SK-N-SH treated with all-trans-retinoic acid at 6 μM for 48 hours (cell line): ENCODE measurements around the gene LRRC37A.
A peak's percentile ranks its signal among the peaks of the same experiment; 100 is the strongest.

ENCODE experiments used
- ATAC-seq: fragments of 200-7000 bp; cut with Tn5 transposase; 3 replicates; pipeline ENCODE4 v1.9.1; 2020; ENCODE audit warnings: mild to moderate bottlenecking, moderate library complexity
- ARNTL ChIP-seq: fragments of 450-650 bp; formaldehyde crosslinking; IDR thresholded peaks from 2 replicates; pipeline ENCODE4 v1.5.0; 2020; ENCODE audit warnings: low read depth, mild to moderate bottlenecking, moderate library complexity, borderline replicate concordance
- BACH2 ChIP-seq: fragments of 250-450 bp; sonication (Bioruptor Pico); IDR thresholded peaks from 2 replicates; pipeline ENCODE4 v1.9.0; 2021; ENCODE audit warnings: mild to moderate bottlenecking, borderline replicate concordance
- CREB5 ChIP-seq: fragments of 250-450 bp; sonication (Bioruptor Pico); IDR thresholded peaks from 2 replicates; pipeline ENCODE4 v1.5.1; 2020; ENCODE audit warnings: low read depth, mild to moderate bottlenecking, moderate library complexity
- CSDC2 ChIP-seq: fragments of 250-450 bp; sonication (Bioruptor Pico); IDR thresholded peaks from 2 replicates; pipeline ENCODE4 v1.5.0; 2020; ENCODE audit warnings: mild to moderate bottlenecking, moderate library complexity
- CSRNP3 ChIP-seq: fragments of 250-450 bp; sonication (Bioruptor Pico); IDR thresholded peaks from 2 replicates; pipeline ENCODE4 v1.5.1; 2021; ENCODE audit warnings: mild to moderate bottlenecking, moderate library complexity
- ESRRG ChIP-seq: fragments of 250-450 bp; sonication (Bioruptor Pico); IDR thresholded peaks from 2 replicates; pipeline ENCODE4 v1.6.1; 2021; ENCODE audit warnings: mild to moderate bottlenecking
- GLIS3 ChIP-seq: fragments of 250-450 bp; sonication (Bioruptor Pico); IDR thresholded peaks from 2 replicates; pipeline ENCODE4 v1.5.0; 2020; ENCODE audit warnings: mild to moderate bottlenecking, moderate library complexity
- ISL1 ChIP-seq: fragments of 250-450 bp; sonication (Bioruptor Pico); IDR thresholded peaks from 2 replicates; pipeline ENCODE4 v2.1.2; 2022; ENCODE audit warnings: mild to moderate bottlenecking, moderate library complexity
- OSR1 ChIP-seq: fragments of 250-450 bp; sonication (Bioruptor Pico); IDR thresholded peaks from 2 replicates; pipeline ENCODE4 v1.8.0; 2022; ENCODE audit warnings: moderate library complexity, mild to moderate bottlenecking, inconsistent platforms
- POU6F1 ChIP-seq: fragments of 250-450 bp; sonication (Bioruptor Pico); IDR thresholded peaks from 2 replicates; pipeline ENCODE4 v1.8.0; 2021; ENCODE audit warnings: low read depth, mild to moderate bottlenecking, moderate library complexity, borderline replicate concordance
- PPARA ChIP-seq: fragments of 250-450 bp; sonication (Bioruptor Pico); IDR thresholded peaks from 2 replicates; pipeline ENCODE4 v1.5.0; 2020; ENCODE audit warnings: mild to moderate bottlenecking, borderline replicate concordance
- RARB ChIP-seq: fragments of 250-450 bp; sonication (Bioruptor Pico); IDR thresholded peaks from 2 replicates; pipeline ENCODE4 v1.8.0; 2021; ENCODE audit warnings: mild to moderate bottlenecking, moderate library complexity
- SNAI2 ChIP-seq: fragments of 250-450 bp; sonication (Bioruptor Pico); IDR thresholded peaks from 2 replicates; pipeline ENCODE4 v1.5.0; 2020; ENCODE audit warnings: mild to moderate bottlenecking, moderate library complexity
- TCF4 ChIP-seq: fragments of 250-450 bp; sonication (Bioruptor Pico); IDR thresholded peaks from 2 replicates; pipeline ENCODE4 v1.8.0; 2021; ENCODE audit warnings: mild to moderate bottlenecking, moderate library complexity, borderline replicate concordance
- TSHZ2 ChIP-seq: fragments of 250-450 bp; sonication (Bioruptor Pico); IDR thresholded peaks from 2 replicates; pipeline ENCODE4 v1.5.0; 2020; ENCODE audit warnings: mild to moderate bottlenecking, moderate library complexity
- ZC3H10 ChIP-seq: fragments of 250-450 bp; sonication (Bioruptor Pico); IDR thresholded peaks from 2 replicates; pipeline ENCODE4 v1.5.1; 2021; ENCODE audit warnings: mild to moderate bottlenecking, moderate library complexity
- ZFP3 ChIP-seq: fragments of 250-450 bp; sonication (Bioruptor Pico); IDR thresholded peaks from 2 replicates; pipeline ENCODE4 v1.5.0; 2020; ENCODE audit warnings: mild to moderate bottlenecking, moderate library complexity
- ZFP30 ChIP-seq: fragments of 450-650 bp; formaldehyde crosslinking; IDR thresholded peaks from 2 replicates; pipeline ENCODE4 v1.5.0; 2022; ENCODE audit warnings: mild to moderate bottlenecking, moderate library complexity
- ZNF70 ChIP-seq: fragments of 450-650 bp; formaldehyde crosslinking; IDR thresholded peaks from 2 replicates; pipeline ENCODE4 v1.5.0; 2020; ENCODE audit warnings: mild to moderate bottlenecking, moderate library complexity
- ZNF8 ChIP-seq: fragments of 450-650 bp; formaldehyde crosslinking; IDR thresholded peaks from 2 replicates; pipeline ENCODE4 v1.5.0; 2020; ENCODE audit warnings: mild to moderate bottlenecking, moderate library complexity
- TF ChIP-seq, protein P1 (sequence below): fragments of 250-450 bp; sonication (Bioruptor Pico); IDR thresholded peaks from 2 replicates; pipeline ENCODE4 v1.8.0; 2020; ENCODE audit warnings: mild to moderate bottlenecking, moderate library complexity, borderline replicate concordance

The LRRC37A gene

GRCh38 chr17:46266656-46267544 is 28.0 kb upstream of the LRRC37A start:
- TF ChIP-seq CSRNP3 (CRISPR knock-in tag) (no peak), PPARA (CRISPR knock-in tag) (peak; percentile 75; the same call in 1 of the 2 replicates), ZFP3 (CRISPR knock-in tag) (0 out of 2 replicates have a peak, but pooled peaks have one; percentile 19), ZFP30 (CRISPR knock-in tag) (peak; percentile 47; the same call in 1 of the 2 replicates), TSHZ2 (CRISPR knock-in tag) (peak; percentile 90), SNAI2 (CRISPR knock-in tag) (peak; percentile 90), ARNTL (no peak), ZC3H10 (CRISPR knock-in tag) (no peak), ESRRG (CRISPR knock-in tag) (no peak), CSDC2 (CRISPR knock-in tag) (peak; percentile 94), RARB (CRISPR knock-in tag) (no peak), TCF4 (no peak)
- TF ChIP-seq, all 23 proteins: peak for 6
- peak; percentile 88 for ATAC-seq

GRCh38 chr17:46270032-46270431 is 24.9 kb upstream of the LRRC37A start:
- TF ChIP-seq TCF4 (no peak), ZNF70 (no peak), CREB5 (CRISPR knock-in tag) (no peak), CSRNP3 (CRISPR knock-in tag) (no peak), OSR1 (CRISPR knock-in tag) (no peak), BACH2 (CRISPR knock-in tag) (no peak), CSDC2 (CRISPR knock-in tag) (no peak), RARB (CRISPR knock-in tag) (no peak), ISL1 (CRISPR knock-in tag) (no peak), POU6F1 (CRISPR knock-in tag) (no peak), GLIS3 (CRISPR knock-in tag) (no peak), ZFP30 (CRISPR knock-in tag) (no peak), PPARA (CRISPR knock-in tag) (no peak), ZNF8 (CRISPR knock-in tag) (no peak), ZFP3 (CRISPR knock-in tag) (no peak), SNAI2 (CRISPR knock-in tag) (no peak), TSHZ2 (CRISPR knock-in tag) (no peak)
- TF ChIP-seq, protein P1, sequence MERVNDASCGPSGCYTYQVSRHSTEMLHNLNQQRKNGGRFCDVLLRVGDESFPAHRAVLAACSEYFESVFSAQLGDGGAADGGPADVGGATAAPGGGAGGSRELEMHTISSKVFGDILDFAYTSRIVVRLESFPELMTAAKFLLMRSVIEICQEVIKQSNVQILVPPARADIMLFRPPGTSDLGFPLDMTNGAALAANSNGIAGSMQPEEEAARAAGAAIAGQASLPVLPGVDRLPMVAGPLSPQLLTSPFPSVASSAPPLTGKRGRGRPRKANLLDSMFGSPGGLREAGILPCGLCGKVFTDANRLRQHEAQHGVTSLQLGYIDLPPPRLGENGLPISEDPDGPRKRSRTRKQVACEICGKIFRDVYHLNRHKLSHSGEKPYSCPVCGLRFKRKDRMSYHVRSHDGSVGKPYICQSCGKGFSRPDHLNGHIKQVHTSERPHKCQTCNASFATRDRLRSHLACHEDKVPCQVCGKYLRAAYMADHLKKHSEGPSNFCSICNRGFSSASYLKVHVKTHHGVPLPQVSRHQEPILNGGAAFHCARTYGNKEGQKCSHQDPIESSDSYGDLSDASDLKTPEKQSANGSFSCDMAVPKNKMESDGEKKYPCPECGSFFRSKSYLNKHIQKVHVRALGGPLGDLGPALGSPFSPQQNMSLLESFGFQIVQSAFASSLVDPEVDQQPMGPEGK: no peak
- no peak for ATAC-seq
